ENCODE data around the gene AKAP12.

AKAP12 gene

DNA sequence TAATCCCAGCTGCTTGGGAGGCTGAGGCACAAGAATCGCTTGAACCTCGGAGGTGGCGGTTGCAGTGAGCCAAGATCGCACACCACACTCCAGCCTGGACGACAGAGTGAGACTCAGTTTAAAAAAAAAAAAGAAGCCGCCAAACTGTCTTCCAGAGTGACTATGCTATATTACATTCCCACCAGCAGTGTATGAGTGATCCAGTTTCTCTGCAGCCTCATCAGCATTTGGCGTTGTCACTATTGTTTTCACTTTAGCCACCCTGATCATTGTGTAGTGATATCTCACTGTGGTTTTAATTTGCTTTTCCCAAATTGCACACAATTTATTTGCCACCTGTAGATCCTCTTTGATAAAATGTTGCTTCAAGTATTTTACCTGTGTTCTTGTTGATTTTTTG, 6.0 kb upstream of the AKAP12 start:
- no peak for DNase-seq (ENCODE audit: low spot score)

DNA sequence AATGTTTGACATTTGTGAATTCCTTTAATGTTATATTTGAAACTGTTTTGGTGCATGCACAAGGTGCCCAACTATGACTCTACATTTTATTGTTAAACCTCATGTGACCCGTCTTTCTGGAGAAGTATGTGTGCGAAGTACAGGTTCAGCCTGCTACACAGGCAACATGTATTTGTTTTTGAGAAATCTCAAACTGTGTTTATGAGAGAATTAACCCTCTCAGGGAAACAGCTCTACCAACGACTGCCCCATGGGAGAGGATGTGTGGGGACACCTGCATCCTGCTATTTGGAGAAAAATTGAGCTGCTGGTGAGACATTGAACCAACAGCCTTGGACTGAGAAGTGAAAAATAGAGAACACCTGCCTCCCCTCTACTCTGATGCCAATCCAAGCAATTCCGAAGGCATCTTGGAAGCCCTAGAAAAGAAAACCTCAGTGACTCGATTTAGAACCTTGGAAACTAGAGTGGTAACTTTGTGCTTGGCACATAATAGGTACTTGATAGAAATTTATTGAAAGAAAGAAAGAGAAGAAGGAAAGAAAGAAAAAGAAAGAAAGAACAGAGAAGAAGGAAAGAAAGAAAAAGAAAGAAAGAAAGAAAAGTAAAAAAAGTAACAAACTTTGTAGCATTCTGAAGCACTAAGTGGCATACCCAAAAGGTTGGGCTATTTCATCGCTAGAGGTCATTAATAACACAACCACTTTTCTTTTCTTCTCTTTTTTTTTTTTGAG, 2.9 kb upstream of the AKAP12 start:
- DNase-seq (ENCODE audit: low spot score): no peak

DNA sequence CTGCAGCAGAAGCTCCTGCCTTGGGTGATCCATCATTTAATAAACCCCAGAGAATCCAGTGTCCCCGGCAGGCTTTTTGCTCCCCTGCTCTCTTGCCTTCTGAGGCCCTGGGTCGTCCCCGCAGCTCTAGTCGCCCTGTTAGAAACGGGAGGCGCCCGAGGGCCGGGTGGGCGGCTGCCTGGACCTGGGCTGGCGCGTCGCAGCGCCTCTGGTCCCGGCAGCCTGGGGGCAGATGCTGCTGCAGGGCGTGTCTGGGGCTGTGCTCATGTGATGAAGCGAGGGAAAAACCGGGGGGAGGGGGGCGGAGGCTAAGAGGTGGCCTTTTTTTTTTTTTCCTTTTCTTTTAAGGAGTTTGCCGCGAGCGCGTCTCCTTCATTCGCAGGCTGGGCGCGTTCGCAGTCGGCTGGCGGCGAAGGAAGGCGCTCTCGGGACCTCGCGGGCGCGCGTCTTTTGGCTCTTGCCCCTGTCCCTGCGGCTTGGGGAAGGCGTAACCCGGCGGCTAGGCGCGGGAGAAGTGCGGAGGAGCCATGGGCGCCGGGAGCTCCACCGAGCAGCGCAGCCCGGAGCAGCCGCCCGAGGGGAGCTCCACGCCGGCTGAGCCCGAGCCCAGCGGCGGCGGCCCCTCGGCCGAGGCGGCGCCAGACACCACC, 394 bp downstream of the AKAP12 start:
- DNase-seq (ENCODE audit: low spot score): peak; percentile 44

DNA sequence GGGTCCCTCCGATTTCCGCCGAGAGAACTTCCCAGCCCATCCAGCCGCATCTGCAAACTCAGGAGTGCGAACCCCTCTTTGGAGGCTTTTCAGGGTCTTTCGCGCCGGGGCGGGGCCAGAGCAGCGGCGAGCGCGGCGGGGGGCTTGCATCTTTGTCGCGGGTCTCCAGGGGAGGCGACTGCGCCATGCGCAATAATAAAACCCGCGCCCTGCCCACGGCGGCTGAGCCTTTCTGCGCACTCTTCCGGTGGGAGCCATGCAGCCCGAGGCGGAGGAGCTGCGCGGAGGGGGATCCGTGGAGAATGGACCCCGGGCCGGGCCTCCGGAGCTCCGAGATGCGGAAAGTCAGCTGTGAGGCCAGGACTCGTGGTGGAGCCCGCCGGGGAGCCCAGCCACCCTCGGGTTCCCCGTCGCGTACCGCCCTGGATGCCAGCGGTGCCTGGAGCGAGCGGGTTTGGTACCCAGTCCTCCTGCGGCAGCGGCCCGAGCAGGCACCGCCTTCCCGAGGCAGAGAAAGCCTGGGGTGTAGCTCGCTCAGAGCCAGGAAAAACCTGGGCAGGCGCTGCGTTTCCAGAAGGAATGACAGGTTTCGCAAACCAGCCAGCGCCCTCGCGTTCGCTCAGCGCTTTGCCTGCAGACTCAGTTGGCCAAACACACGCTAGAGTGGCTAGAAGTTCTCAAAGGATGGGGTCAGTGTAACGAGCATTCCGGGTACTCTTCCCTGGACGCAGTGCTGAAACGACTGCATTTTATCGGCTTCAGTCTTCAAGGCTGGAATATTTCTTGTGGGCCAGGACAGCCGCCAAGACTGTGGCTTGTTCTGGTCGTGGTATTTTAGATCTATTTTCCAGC, 1.2 kb downstream of the AKAP12 start:
- peak; percentile 52 for DNase-seq (ENCODE audit: low spot score)

DNA sequence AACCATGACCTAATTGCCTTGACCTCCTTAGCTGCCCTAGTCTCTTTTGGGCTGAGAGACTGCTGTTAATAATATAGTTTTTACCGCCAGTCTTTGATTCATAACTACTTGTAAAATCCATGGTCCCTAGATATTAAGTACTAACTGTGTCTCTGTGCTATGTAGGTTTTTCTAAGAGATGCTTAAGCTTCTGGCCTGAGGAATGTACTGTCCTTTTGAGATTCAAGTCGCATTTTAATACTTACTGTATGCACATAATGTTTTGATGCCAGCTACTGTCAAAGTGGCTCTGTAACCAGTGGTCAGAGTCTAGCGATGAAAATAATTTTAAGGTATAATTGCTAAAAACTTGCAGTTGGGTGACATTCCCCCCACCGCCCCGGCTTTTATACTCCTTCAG, 2.1 kb downstream of the AKAP12 start:
- DNase-seq (ENCODE audit: low spot score): no peak

DNA sequence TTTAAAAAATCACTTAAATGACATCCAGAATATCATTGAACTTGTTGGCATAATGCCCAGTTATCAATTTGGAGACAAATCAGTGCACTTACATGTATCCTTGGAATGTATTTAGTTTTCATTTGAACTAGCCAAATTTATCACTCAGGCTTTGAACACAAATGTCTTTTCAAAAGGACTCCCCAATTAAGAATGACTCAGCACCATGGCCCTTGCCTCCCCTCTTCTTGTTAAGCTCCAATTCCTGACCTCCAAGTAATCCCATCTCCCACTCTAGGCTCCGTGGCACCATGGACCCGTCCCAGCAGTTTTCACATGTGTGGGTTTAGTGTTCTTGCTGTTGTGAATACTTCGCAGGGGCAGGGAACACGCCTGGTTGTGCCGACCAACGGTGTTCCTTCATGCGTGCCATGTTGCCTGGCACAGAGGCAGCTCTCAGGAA, 2.7 kb downstream of the AKAP12 start:
- DNase-seq (ENCODE audit: low spot score): no peak

DNA sequence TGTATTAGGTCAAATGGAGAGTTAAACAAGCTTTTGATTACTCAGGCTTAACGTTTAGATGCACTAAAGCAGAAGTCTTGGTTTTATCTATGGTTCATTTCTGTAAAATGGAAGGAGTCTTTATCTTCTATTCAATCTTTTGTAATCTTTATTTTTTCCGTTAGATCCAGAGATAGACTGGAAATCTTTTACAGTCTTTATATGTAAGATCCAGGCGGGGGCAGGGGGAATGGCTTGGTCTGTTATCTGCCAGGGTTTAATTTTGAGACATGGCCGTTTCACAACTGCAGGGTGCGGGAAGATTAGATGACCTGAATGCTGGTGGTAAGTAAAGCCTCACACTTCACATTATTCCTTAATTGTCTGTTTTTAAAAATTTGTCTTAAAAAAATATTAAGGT, 3.7 kb downstream of the AKAP12 start:
- no peak for DNase-seq (ENCODE audit: low spot score)

DNA sequence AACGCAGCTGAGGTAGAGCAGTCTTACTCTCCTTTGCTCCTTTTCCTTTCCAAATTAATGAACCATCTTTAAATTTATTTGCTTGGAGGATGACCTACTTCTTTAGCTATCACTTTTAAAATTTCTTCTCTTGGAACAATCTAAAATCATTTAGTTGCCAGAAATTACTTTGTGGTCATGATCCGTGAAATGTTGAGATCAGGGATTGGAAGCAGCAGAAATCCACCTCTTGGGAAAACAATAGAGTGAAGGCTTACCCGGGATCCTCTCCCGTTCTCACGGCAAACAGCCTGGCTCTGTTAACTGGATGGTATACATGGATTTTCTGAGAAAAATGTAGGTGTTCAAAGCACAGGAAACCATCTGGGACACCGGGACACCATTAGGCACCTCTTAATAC, 7.7 kb downstream of the AKAP12 start:
- DNase-seq (ENCODE audit: low spot score): no peak

DNA sequence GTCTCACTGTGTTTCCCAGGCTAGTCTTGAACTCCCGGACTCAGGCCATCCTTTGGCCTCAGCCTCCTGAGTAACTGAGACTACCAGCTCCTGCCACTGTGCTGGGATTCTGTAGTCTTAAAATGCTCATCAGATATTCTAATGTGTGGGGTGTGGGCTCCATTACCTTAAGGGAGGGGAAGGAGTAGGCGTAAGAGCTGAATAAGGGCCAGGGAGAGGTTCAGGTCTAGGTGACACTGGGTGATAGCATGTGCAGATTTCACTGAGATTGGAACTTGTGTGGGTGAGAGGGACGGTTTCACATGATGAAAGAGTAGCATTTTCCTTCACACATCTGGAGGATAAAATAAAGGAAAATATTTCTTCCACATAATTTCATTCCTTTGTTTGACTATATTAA, 8.5 kb downstream of the AKAP12 start:
- DNase-seq (ENCODE audit: low spot score): no peak

DNA sequence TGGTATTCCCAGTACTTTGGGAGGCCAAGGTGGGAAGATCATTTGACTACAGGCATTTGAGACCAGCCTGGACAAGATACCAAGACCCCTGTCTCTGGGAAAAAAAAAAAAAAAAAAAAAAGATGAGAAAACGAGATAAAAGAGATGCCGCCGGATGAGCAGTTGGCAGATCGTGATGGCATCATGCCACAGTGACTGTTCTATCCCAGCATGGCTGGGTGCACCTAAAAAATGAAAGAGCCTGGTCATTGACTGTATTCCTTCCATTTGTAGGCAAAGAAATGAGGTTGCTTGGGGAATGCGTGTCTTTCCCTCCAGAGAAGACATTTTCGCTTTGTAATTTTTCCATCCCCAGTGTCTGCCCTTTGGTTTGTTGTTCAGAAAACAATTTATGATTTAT, 12.9 kb downstream of the AKAP12 start:
- DNase-seq (ENCODE audit: low spot score): no peak

DNA sequence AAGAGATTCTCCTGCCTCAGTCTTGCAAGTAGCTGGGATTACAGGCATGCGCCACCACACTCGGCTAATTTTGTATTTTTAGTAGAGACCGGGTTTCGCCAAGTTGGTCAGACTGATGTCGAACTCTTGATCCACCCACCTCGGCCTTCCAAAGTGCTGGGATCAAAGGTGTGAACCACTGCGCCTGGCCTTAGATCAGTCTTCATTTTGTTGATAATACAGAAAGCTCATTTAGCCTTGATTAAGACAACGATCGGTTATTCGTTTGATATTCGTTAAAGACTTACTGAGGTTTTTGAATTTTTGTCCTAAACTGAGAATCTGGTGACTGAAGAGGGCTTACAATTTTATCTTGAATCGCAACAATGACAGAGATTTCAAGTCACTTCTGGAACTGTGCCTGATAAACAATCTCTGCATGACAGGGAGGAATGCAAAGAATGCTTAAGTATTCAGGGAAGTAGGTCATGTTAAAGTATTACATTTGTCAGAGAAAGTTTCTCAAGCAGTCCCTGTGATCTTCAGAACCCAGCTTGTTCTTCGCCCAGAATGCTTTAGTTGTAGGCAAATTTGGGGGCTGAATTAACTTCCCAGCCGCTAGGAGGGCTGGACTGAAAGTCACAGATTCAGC, 14.8 kb downstream of the AKAP12 start:
- no peak for DNase-seq (ENCODE audit: low spot score)

DNA sequence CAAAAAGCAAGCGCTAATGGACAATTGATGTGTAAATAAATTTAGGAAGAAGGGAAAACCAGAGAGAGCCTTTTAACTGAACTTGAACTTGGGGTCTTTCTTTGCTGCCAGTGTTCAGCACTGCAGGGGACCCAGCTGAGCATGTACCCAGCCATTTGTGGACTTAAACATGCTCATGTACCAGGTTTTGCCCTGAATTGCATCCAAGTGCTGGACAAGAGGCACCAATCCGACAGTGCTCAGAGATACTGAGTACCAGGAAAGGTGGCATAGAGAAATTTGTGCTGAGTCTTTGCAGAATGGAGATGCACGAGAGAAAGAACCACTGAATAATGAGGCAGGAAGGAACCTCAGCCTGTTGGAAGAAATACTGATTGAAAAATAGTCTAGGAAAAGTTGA, 16.0 kb downstream of the AKAP12 start:
- DNase-seq (ENCODE audit: low spot score): no peak

DNA sequence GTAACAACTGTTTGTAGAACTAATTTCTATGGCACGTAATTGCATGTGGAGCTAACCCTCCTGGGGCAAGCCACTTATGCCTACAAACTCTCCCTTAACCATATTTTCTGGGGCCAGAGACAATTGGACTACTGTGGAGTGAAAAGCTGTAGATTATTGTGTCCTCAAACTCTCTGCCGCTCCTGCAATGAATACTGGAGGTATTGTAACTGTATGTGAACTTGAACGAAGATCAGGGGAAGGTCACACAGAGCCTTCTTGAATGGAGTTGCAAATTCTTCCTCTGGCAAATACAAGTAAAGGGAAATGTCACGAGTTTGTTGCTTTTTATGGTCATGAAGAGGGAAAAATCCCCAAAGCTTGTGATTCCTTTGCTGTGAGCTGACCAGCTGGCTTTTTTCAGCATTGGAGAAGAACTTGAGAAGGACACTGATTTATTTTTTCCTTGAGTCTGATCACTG, 18.2 kb downstream of the AKAP12 start:
- no peak for DNase-seq (ENCODE audit: low spot score)

DNA sequence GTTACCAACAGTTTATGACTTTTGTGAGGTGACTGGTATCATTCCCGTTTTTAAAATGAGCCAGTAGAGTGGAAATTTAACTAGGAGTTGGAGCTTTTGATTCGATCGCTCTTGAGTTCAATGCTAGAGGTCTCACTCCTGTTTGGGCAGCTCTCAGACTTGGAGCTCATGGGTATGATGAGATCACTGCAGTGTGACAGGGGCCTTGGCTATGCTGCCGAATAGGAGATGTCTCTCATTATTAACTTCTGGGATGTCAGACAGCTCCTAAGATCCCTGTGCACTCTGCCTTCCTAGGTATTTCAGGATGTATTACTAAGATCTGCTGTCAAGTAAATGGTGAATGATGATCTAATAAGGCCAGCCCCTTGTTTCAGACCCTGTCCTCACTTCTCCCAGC, 20.4 kb downstream of the AKAP12 start:
- DNase-seq (ENCODE audit: low spot score): no peak

DNA sequence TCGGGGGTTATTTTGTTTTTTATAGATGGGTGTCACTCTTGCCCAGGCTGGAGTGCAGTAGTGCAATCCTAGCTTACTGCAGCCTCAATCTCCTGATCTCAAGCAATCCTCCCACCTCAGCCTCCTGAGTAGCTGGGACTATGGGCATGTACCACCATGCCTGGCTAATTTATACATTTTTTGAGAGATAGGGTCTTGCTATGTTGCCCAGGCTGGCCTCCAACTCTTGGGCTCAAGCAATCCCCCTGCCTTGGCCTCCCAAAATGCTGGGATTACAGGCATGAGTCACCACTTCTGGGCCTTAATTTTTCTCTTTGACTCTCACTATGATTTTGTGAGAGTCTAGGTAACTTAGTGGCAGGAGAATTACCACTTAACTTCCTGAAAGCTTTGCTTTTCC, 23.3 kb downstream of the AKAP12 start:
- DNase-seq (ENCODE audit: low spot score): no peak

DNA sequence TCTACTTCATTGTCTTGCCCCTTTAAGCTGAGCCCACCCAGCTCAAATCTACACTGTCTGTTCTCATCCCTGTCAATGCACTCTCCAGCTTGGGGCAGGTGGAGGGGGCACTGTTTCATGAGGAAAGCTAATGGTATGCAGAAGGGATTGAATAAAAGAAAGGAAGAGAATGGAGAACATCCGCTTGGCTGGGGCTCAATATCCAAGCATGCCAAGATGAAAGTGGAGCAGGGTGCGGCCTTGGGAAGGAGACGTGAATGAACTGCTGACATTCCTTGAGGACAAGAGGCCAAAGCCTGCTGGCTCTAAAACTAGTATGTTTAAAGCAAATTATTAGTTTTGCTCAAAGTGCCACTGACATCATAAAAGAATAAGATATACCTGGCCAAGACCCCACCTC, 24.2 kb downstream of the AKAP12 start:
- DNase-seq (ENCODE audit: low spot score): no peak

DNA sequence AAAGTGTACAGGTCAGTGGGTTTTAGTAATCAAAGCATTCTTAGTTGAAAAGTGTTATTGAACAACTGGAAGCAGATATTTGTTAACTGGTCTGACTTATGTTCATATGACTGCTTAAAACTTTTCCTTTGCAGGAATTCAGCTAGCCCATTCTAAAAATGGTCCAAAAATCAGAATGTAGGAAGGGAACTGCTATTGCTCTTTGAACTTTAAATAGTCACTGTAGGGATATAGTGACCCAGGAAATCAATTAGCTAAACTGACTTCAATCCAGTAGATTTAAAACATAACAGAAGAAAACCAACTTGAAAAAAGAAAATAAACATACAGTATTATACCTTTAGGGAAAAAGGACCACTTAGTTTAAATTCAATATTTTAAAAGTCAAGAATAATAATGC, 25.5 kb downstream of the AKAP12 start:
- DNase-seq (ENCODE audit: low spot score): no peak

DNA sequence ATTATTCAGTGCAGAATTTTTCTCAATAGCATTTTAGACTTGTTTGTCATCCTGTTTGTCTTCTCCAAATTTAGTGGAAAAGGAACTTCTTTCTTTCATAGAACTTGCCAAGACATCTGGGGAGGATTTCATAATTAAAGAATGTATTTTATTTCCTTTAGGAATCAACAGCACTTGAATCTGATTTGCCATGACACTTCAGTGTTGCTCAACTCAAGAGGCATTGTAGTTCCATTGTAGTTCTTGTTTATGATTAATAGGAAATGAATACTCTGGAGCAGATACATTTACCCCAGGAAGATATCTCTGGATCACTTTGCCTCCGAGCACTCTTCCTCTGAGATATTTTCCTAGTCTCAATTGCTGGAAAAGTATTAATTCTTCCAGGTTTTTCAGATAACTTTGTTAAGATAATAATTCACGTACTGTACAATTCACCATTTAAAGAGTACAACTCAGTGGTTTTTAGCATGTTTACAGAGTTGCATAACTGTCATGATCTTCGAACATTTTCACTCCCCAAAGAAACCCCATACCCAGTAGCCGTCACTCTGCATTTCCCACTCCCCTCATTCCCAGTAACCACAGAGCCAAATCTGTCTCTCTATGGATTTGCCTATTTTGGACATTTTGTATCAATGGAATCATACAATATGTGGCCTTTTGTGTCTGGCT, 29.7 kb downstream of the AKAP12 start:
- DNase-seq (ENCODE audit: low spot score): no peak

DNA sequence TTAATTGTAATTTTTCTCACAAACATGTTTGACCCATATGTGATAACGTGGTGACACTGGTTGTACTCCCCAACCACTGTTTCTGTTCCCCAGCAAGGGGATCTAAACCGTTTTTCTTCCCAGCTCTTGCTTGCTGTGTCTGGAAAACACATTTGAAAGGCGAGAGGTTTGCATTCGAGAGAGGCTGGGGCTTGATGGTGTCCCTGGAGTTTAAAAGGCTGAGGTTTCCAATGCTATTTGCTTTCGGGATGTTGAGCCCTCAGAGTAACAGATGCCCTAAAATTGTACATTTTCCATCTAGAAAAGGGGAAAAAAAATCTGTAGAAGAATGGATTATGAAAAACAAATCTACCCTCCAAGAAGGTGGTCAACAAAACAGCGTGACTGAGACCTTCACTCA, 35.4 kb downstream of the AKAP12 start:
- no peak for DNase-seq (ENCODE audit: low spot score)

DNA sequence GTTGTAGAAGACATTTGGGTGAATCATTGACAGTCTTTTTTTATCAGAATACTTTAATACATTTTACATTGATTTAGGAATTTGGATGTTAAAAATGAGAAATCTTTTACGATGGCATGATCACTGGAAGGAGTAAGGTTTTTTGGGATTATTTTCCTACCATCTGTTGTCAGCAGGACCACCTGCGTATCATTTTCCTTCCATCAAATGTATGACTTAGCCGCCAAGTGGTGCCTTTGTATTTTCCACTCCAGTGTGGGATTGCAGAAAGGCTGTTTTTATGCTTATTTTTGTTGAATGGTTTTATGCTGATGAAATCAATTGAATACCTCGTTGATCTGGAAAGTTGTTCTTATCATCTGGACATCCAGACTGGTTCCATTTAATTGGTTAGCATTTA, 35.8 kb downstream of the AKAP12 start:
- no peak for DNase-seq (ENCODE audit: low spot score)

DNA sequence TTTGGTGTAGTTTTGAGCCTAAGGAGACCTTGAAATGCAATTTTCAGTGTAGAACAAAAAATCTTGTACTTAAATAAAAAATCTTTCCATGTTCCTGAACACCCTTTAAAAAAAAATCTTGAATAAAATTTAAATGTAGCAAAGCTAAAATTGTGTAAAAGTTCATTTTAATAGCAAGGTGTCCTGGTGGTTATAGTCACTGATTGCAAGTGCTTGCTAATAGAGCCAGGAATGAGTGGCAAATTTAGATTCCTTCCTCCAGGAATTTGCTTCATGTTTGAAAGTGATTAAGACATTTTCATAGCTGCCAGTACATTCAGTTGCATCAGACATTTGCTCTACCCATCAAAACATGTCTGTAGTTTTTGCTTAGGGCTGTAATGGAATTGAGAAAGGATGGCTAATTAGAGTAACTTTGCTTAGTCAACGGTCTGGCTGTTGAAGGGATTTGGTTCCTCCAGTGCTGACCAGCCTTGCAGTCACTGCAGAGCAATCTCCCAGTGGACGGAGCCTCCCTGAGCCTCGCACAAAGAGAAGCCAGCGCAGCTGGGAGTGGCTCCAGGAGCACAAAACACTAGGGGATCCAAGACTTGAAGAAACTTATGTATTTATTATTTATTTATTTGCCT, 36.5 kb downstream of the AKAP12 start:
- no peak for DNase-seq (ENCODE audit: low spot score)

Data from HuH-7.5 (cell line).